Activated CD4-positive, alpha-beta memory T cell treated with anti-CD3 and anti-CD28 coated beads, Interleukin-2, amount 10 ng/mL, durations not matched to agents 7 days and 5 days (primary cell): Measurements from ENCODE around the gene TMC6. TPM values are rescaled to one million over a fixed set of nuclear protein-coding genes. Genes with fewer than 3 reads are reported as not detected.

Experiments
- CTCF ChIA-PET: fragments of 350-600 bp; sonication (Branson Sonifier 250); formaldehyde crosslinking; loops from one replicate; lab custom pipeline; 2021; ENCODE audit warnings: antibody characterized with exemption, inconsistent platforms; lab: Charles Lee
- POLR2A ChIA-PET: fragments of 350-600 bp; sonication (Branson Sonifier 250); formaldehyde crosslinking; loops from one replicate; lab custom pipeline; 2021; ENCODE audit warnings: antibody characterized with exemption; lab: Charles Lee
- DNase-seq: peaks from one replicate; pipeline ENCODE4 v3.0.0-alpha.2; 2020
- H3K27ac Mint-ChIP-seq: one replicate; pipeline ENCODE4 v1.8.0; 2021; ENCODE audit warnings: mild to moderate bottlenecking, mixed read lengths
- H3K27me3 Mint-ChIP-seq: one replicate; pipeline ENCODE4 v1.8.0; 2021; ENCODE audit warnings: mixed read lengths
- H3K36me3 Mint-ChIP-seq: one replicate; pipeline ENCODE4 v1.8.0; 2021; ENCODE audit warnings: low read depth, mixed read lengths
- H3K4me1 Mint-ChIP-seq: one replicate; pipeline ENCODE4 v1.8.0; 2021; ENCODE audit warnings: mixed read lengths
- H3K4me3 Mint-ChIP-seq: one replicate; pipeline ENCODE4 v1.8.0; 2021; ENCODE audit warnings: mild to moderate bottlenecking, mixed read lengths
- H3K9me3 Mint-ChIP-seq: one replicate; pipeline ENCODE4 v1.8.0; 2021; ENCODE audit warnings: mixed read lengths
- total RNA-seq, 2 experiments: library from RNA; stranded (reverse); gene quantifications; one replicate each; pipeline ENCODE4 v1.2.3, GENCODE V29; 2021

The TMC6 gene
- total RNA-seq, 2 experiments from 2014 or later = 460 to 463 TPM

DNA sequence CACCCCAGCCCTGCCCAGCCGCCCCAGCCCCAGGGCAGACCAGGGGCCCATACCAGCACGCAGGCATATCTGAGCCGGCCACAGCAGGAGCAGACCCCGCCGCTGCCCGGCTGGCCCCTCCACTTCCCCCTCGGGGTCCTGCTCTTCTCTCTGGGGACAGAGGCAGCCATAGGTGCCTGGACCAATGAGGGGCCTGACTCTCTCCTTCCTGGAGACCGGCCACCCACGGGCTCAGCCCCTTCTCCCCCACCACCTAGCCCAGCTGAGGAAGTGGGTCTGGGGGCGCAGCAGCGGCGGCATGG is 3.8 kb downstream of the TMC6 start:
- Mint-ChIP-seq H3K4me3 (peak overlapping the region; percentile 88), H3K4me1 (peaks cover 71% of the 10 kb centered on the region), H3K9me3 (no peaks in the 10 kb centered on the region), H3K27me3 (no peaks in the 10 kb centered on the region), H3K36me3 (peaks cover 75% of the 10 kb centered on the region), H3K27ac (peak overlapping the region; percentile 91)
- CTCF ChIA-PET = interaction anchor here (1.2 to 10.1 kb wide), 2 partner anchors 12 kb away, joined by 5 to 106 read pairs; no protein-coding TSS in a partner anchor
- POLR2A ChIA-PET = interaction anchor here (0.7 to 16.9 kb wide), 4 partner anchors 12 to 134 kb away, joined by 3 to 332 read pairs (median 100); partner anchors contain the start of gene SYNGR2
- no peak for DNase-seq

GRCh38 chr17:78124081-78124835 is 4.3 kb downstream of the TMC6 start:
- no peaks in the 10 kb centered on the region for H3K27me3 Mint-ChIP-seq
- no peaks in the 10 kb centered on the region for H3K9me3 Mint-ChIP-seq
- ChIA-PET CTCF (interaction anchor here (1.2 to 10.1 kb wide), 2 partner anchors 11 to 12 kb away, joined by 5 to 106 read pairs; no protein-coding TSS in a partner anchor), POLR2A (interaction anchor here (15.0 to 16.9 kb wide), 2 partner anchors 12 to 14 kb away, joined by 197 to 332 read pairs; no protein-coding TSS in a partner anchor)
- DNase-seq = no peak
- peaks cover 70% of the 10 kb centered on the region for H3K4me1 Mint-ChIP-seq
- peaks cover 76% of the 10 kb centered on the region for H3K36me3 Mint-ChIP-seq
- H3K27ac Mint-ChIP-seq = peak overlapping the region; percentile 54
- H3K4me3 Mint-ChIP-seq = peak overlapping the region; percentile 84

- Mint-ChIP-seq H3K27ac (peak overlapping the region; percentile 88), H3K4me3 (peak overlapping the region; percentile 84), H3K9me3 (no peaks in the 10 kb centered on the region), H3K36me3 (peaks cover 77% of the 10 kb centered on the region), H3K27me3 (no peaks in the 10 kb centered on the region), H3K4me1 (peaks cover 66% of the 10 kb centered on the region)
- ChIA-PET POLR2A (interaction anchor here (5.8 to 16.9 kb wide), 3 partner anchors 6 to 15 kb away, joined by 68 to 332 read pairs (median 197); partner anchors contain the start of genes TMC6 and TMC8), CTCF (interaction anchor here (10.1 kb wide), 1 partner anchor 13 kb away, joined by 106 read pairs; no protein-coding TSS in a partner anchor)
- no peak for DNase-seq
Measured at GRCh38 chr17:78123258-78123929, 5.2 kb downstream of the TMC6 start.

DNA sequence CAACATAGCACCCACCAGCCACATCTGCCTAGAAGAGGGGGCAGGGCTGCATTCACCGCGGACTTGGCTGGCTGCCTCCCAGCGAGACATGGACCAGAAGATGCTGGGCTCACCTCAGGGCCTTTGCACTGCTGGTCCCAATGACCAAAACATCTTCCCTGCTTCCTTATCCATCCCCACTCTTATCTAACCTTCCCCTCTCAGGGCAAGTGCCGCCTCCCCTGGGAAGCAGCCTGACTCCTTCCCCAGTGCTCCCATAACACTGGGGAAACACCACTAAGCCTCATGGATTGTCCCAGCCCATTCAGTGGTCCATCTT is 5.7 kb downstream of the TMC6 start:
- POLR2A ChIA-PET = interaction anchor here (5.8 to 16.9 kb wide), 3 partner anchors 6 to 16 kb away, joined by 68 to 332 read pairs (median 197); partner anchors contain the start of genes TMC6 and TMC8
- Mint-ChIP-seq H3K4me3 (peak overlapping the region; percentile 84), H3K27ac (peak overlapping the region; percentile 88), H3K4me1 (peaks cover 69% of the 10 kb centered on the region), H3K9me3 (no peaks in the 10 kb centered on the region), H3K27me3 (no peaks in the 10 kb centered on the region), H3K36me3 (peaks cover 80% of the 10 kb centered on the region)
- DNase-seq = no peak
- CTCF ChIA-PET = interaction anchor here (10.1 kb wide), 1 partner anchor 14 kb away, joined by 106 read pairs; no protein-coding TSS in a partner anchor

DNA sequence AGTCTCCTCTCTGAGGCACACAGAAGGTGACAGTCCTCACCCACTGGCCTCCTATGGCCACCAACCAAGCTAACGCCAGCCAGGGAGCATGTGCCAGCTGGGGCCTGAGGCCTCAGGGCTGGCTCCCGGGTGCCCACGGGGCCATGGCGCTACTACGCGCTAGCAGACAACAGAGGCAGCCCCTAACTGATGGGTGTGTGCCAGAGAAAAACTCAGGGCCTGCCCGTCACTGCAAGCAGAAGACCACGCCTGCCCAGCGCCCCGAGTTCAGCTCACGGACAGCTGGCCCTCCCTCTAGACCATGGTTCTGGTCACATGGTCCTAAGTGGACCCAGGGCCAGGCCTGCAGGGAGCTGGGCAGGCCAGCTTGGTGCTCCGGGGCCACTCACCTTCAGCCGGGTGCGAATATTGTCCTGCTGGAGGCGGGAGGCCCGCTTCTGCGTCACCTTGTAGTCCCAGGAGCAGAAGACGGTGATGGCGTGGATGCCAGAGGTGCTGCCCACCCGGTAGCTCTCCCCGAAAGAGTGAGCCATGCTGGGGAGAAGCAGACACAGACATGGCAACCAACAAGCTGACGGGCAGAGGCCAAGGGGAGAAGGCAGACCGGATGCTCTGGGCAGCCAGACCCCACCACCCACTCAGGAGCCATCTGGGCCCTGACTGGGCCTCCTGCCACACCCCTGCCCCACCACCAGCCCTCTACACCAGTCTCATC is 6.2 kb downstream of the TMC6 start:
- Mint-ChIP-seq H3K9me3 (no peaks in the 10 kb centered on the region), H3K36me3 (peaks cover 77% of the 10 kb centered on the region), H3K27ac (peak overlapping the region; percentile 88), H3K4me3 (peak overlapping the region; percentile 84), H3K4me1 (peaks cover 69% of the 10 kb centered on the region), H3K27me3 (no peaks in the 10 kb centered on the region)
- POLR2A ChIA-PET = interaction anchor here (1.6 to 16.9 kb wide), 5 partner anchors 7 to 164 kb away, joined by 3 to 332 read pairs (median 68); partner anchors contain the start of genes BIRC5, TMC6, TMC8 and TNRC6C
- DNase-seq = peak; percentile 19
- CTCF ChIA-PET = interaction anchor here (0.9 to 10.1 kb wide), 2 partner anchors 10 to 14 kb away, joined by 4 to 106 read pairs; no protein-coding TSS in a partner anchor

DNA sequence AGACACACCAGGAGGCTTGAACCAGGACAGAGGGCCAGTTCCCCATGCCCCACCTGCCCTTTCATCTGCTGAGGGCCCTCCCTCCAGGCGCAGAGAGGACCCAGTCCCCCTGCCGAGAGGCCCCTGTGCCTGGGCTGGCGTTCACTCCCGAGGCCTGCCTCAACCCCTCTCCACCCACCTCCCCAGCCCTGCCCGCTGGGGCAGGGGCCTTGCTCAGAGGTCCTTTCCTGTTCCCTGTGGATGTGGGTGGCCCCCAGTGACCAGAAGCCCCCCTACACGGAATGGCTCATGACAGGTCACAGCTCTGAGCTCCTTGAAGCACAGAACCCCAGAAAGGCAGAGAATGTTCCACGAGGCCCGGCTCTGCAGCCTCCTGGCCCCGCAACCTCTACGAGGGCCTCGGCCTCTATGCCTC is 6.7 kb downstream of the TMC6 start:
- ChIA-PET CTCF (interaction anchor here (0.9 to 10.1 kb wide), 2 partner anchors 9 to 15 kb away, joined by 4 to 106 read pairs; no protein-coding TSS in a partner anchor), POLR2A (interaction anchor here (1.6 to 16.9 kb wide), 5 partner anchors 7 to 164 kb away, joined by 3 to 332 read pairs (median 68); partner anchors contain the start of genes BIRC5, TMC6, TMC8 and TNRC6C)
- Mint-ChIP-seq H3K36me3 (peaks cover 74% of the 10 kb centered on the region), H3K27me3 (no peaks in the 10 kb centered on the region), H3K4me3 (peak overlapping the region; percentile 84), H3K9me3 (no peaks in the 10 kb centered on the region), H3K4me1 (peaks cover 70% of the 10 kb centered on the region), H3K27ac (peak overlapping the region; percentile 88)
- DNase-seq = no peak

GRCh38 chr17:78120971-78121800 is 7.4 kb downstream of the TMC6 start:
- peak; percentile 78 for DNase-seq
- peaks cover 72% of the 10 kb centered on the region for H3K36me3 Mint-ChIP-seq
- POLR2A ChIA-PET = interaction anchor here (1.1 to 16.9 kb wide), 6 partner anchors 8 to 163 kb away, joined by 3 to 332 read pairs (median 36); partner anchors contain the start of genes BIRC5, TMC6, TMC8 and TNRC6C
- CTCF ChIA-PET = interaction anchor here (0.9 to 10.1 kb wide), 2 partner anchors 9 to 15 kb away, joined by 4 to 106 read pairs; no protein-coding TSS in a partner anchor
- peak overlapping the region; percentile 84 for H3K4me3 Mint-ChIP-seq
- no peaks in the 10 kb centered on the region for H3K9me3 Mint-ChIP-seq
- no peaks in the 10 kb centered on the region for H3K27me3 Mint-ChIP-seq
- peaks cover 66% of the 10 kb centered on the region for H3K4me1 Mint-ChIP-seq
- peak overlapping the region; percentile 88 for H3K27ac Mint-ChIP-seq

- Mint-ChIP-seq H3K4me3 (peak overlapping the region; percentile 30), H3K4me1 (peaks cover 63% of the 10 kb centered on the region), H3K9me3 (no peaks in the 10 kb centered on the region), H3K27me3 (no peaks in the 10 kb centered on the region), H3K36me3 (peaks cover 68% of the 10 kb centered on the region), H3K27ac (peak overlapping the region; percentile 49)
- CTCF ChIA-PET = interaction anchor here (10.1 kb wide), 1 partner anchor 16 kb away, joined by 106 read pairs; no protein-coding TSS in a partner anchor
- POLR2A ChIA-PET = interaction anchor here (1.1 to 16.9 kb wide), 5 partner anchors 8 to 163 kb away, joined by 3 to 332 read pairs (median 68); partner anchors contain the start of genes TMC6, TMC8 and TNRC6C
- DNase-seq = no peak
Measured at GRCh38 chr17:78120537-78120936, 8.0 kb downstream of the TMC6 start.

DNA sequence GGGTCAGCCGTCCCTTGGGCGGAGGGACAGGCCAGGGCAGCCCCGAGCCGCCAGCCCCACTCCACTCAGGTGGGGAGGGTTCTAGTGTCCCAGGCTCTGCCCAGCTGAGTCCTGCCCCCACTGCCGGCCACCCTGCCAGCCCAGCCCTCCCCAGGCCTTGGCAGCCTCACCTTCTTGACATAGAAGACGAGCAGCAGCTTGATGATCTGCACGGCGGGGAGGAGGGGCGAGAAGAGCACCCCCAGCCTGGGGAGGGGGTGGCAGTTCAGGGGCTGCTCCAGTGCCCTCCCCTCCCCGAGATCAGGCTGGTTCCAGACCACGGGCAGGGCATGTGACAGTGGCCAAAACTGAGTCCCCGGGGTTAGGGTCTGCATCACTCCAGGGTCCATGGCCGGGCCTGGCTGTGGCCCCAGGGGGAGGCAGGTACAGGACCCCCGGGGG is 9.7 kb downstream of the TMC6 start:
- Mint-ChIP-seq H3K27ac (no peak overlapping the region), H3K36me3 (peaks cover 66% of the 10 kb centered on the region), H3K4me3 (no peak overlapping the region), H3K9me3 (no peaks in the 10 kb centered on the region), H3K27me3 (no peaks in the 10 kb centered on the region), H3K4me1 (peaks cover 63% of the 10 kb centered on the region)
- CTCF ChIA-PET = interaction anchor here (1.3 to 10.1 kb wide), 2 partner anchors 11 to 18 kb away, joined by 6 to 106 read pairs; partner anchors contain the start of gene TMC8
- POLR2A ChIA-PET = interaction anchor here (5.8 to 15.0 kb wide), 2 partner anchors 10 to 20 kb away, joined by 68 to 332 read pairs; partner anchors contain the start of genes TMC6 and TMC8
- DNase-seq = no peak

GRCh38 chr17:78117027-78117981 is 11.3 kb downstream of the TMC6 start:
- no peaks in the 10 kb centered on the region for H3K27me3 Mint-ChIP-seq
- peaks cover 63% of the 10 kb centered on the region for H3K36me3 Mint-ChIP-seq
- H3K4me1 Mint-ChIP-seq = peaks cover 63% of the 10 kb centered on the region
- no peak overlapping the region for H3K27ac Mint-ChIP-seq
- H3K9me3 Mint-ChIP-seq = no peaks in the 10 kb centered on the region
- ChIA-PET CTCF (interaction anchor here (1.2 kb wide), 1 partner anchor 20 kb away, joined by 8 read pairs; no protein-coding TSS in a partner anchor), POLR2A (interaction anchor here (1.1 to 15.0 kb wide), 4 partner anchors 11 to 23 kb away, joined by 3 to 332 read pairs (median 132); partner anchors contain the start of genes TMC6 and TMC8)
- DNase-seq = no peak
- H3K4me3 Mint-ChIP-seq = no peak overlapping the region
